Activated CD8-positive, alpha-beta T cell treated with anti-CD3 and anti-CD28 coated beads, Interleukin-2, amount 10 ng/mL, durations not matched to agents 7 days and 5 days (primary cell): ENCODE results near the gene MRTO4. TPM values are rescaled to one million over a fixed set of nuclear protein-coding genes. Genes with fewer than 3 reads are reported as not detected.
"Not testable (repeated sequence)": the region's sequence is repeated elsewhere in the genome, so short reads cannot be mapped to it uniquely, and the experiment has no call there.

Experiments used
- ATAC-seq: fragments of 150-1000 bp; cut with Tn5 transposase; one replicate; pipeline ENCODE4 v1.10.0; 2021; ENCODE audit warnings: moderate library complexity
- CTCF ChIA-PET: fragments of 350-600 bp; sonication (Branson Sonifier 250); formaldehyde crosslinking; loops from one replicate; lab custom pipeline; 2021; ENCODE audit warnings: antibody characterized with exemption; lab: Charles Lee
- POLR2A ChIA-PET: fragments of 350-600 bp; sonication (Branson Sonifier 250); formaldehyde crosslinking; loops from one replicate; lab custom pipeline; 2021; ENCODE audit warnings: antibody characterized with exemption; lab: Charles Lee
- DNase-seq: peaks from one replicate; pipeline ENCODE4 v3.0.0-alpha.2; 2020
- H3K27ac Mint-ChIP-seq: one replicate; pipeline ENCODE4 v1.8.0; 2021; ENCODE audit warnings: mild to moderate bottlenecking, mixed read lengths
- H3K27me3 Mint-ChIP-seq: one replicate; pipeline ENCODE4 v1.8.0; 2021; ENCODE audit warnings: low read depth, mixed read lengths
- H3K36me3 Mint-ChIP-seq: one replicate; pipeline ENCODE4 v1.8.0; 2021; ENCODE audit warnings: low read depth, mixed read lengths
- H3K4me1 Mint-ChIP-seq: one replicate; pipeline ENCODE4 v1.8.0; 2021; ENCODE audit warnings: low read depth, mixed read lengths
- H3K4me3 Mint-ChIP-seq: one replicate; pipeline ENCODE4 v1.8.0; 2021; ENCODE audit warnings: mild to moderate bottlenecking, mixed read lengths
- H3K9me3 Mint-ChIP-seq: one replicate; pipeline ENCODE4 v1.8.0; 2022; ENCODE audit warnings: mixed read lengths; ENCODE audit not compliant: insufficient read depth
- total RNA-seq, 2 experiments: library from RNA; stranded (reverse); gene quantifications; one replicate each; pipeline ENCODE4 v1.2.3, GENCODE V29; 2021

Gene MRTO4
- total RNA-seq, 2 experiments from 2014 or later = 43.5 to 44.4 TPM

DNA sequence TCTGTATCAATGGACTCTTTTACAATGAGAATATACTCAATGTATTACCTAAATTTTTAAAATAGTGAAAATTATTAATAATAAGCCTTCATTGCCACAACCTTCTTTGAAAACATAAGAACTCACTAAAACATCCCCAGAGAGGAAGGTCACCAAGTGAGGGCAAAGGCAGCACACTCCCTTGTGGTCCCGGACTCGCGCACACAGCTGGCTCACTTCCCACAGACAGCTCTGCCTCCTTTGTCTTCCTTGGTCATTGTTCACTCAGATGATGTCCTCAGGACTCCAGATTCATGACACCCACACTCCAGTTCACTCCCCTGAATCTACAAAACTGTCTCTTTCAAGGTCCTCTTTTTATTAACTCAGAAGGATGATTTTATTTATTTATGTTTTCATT is 22.4 kb upstream of the MRTO4 start:
- CTCF ChIA-PET = interaction anchor here (1.4 kb wide), 1 partner anchor 10 kb away, joined by 3 read pairs; no protein-coding TSS in a partner anchor
- Mint-ChIP-seq H3K27me3 (no peaks in the 10 kb centered on the region), H3K36me3 (peaks cover 49% of the 10 kb centered on the region), H3K4me1 (no peaks in the 10 kb centered on the region), H3K27ac (peak overlapping the region; percentile 28), H3K4me3 (no peak overlapping the region), H3K9me3 (no peaks in the 10 kb centered on the region)
- POLR2A ChIA-PET = no interaction called here
- no peak for DNase-seq
- ATAC-seq = no peak

GRCh38 chr1:19229828-19230325 is 21.7 kb upstream of the MRTO4 start:
- peaks cover 43% of the 10 kb centered on the region for H3K36me3 Mint-ChIP-seq
- no peaks in the 10 kb centered on the region for H3K9me3 Mint-ChIP-seq
- ChIA-PET CTCF (interaction anchor here (1.4 kb wide), 1 partner anchor 9 kb away, joined by 3 read pairs; no protein-coding TSS in a partner anchor), POLR2A (no interaction called here)
- ATAC-seq (no peak), DNase-seq (no peak)
- H3K4me3 Mint-ChIP-seq = no peak overlapping the region
- H3K27ac Mint-ChIP-seq = no peak overlapping the region
- H3K4me1 Mint-ChIP-seq = no peaks in the 10 kb centered on the region
- H3K27me3 Mint-ChIP-seq = no peaks in the 10 kb centered on the region

DNA sequence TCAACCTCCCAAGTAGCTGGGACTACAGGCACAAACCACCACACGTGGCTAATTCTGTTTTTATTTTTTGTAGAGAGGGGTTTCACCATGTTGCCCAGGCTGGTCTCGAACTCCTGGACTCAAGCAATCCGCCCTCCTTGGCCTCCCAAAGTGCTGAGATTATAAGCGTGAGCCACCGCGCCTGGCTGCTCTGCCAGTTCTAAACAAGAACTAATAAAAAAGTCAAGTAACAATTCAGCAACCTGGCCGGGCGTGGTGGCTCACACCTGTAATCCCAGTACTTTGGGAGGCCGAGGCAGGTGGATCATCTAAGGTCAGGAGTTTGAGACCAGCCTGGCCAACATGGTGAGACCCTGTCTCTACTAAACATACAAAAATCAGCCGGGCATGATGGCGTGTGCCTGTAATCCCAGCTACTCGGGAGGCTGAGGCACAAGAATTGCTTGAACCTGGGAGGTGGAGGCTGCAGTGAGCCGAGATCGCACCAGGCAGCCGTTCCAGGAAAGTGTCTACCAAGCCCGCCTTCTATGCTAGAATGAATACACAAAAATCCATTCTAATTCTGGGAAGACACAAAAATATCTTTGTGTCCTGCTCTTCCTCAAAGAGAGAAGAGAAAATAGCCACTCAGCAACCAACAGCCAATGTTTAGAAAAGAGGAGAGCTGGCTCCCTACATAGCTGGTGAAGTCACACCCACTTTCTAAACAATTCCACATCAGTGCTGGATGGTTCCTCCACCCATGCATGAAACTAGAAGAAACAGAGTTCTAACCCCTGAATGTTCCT is 19.7 kb upstream of the MRTO4 start:
- DNase-seq, H3K4me3 Mint-ChIP-seq, H3K9me3 Mint-ChIP-seq, H3K27ac Mint-ChIP-seq, ATAC-seq, H3K27me3 Mint-ChIP-seq, H3K4me1 Mint-ChIP-seq, POLR2A ChIA-PET: not testable (repeated sequence)
- CTCF ChIA-PET = interaction anchor here (1.1 to 2.6 kb wide), 6 partner anchors 9 to 325 kb away, joined by 3 to 9 read pairs (median 3); no protein-coding TSS in a partner anchor
- H3K36me3 Mint-ChIP-seq = peaks cover 36% of the 10 kb centered on the region

DNA sequence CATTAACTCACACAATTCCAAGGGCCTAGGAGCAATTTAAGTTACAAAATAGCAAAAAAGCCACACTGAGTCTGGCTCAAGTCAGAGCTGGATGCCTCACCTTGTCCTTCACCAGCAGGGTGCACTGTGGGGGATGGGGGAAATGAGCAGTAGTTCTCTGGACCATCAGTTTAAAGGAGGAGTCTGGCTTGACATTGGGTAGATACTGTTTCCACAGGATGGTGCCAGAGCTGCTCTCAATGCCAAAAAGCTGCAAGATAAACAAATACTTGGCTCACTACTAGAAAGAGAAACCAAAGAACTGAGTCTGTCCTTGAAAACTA is 19.1 kb upstream of the MRTO4 start:
- Mint-ChIP-seq H3K27ac (no peak overlapping the region), H3K36me3 (peaks cover 35% of the 10 kb centered on the region), H3K9me3 (no peaks in the 10 kb centered on the region), H3K27me3 (no peaks in the 10 kb centered on the region), H3K4me1 (no peaks in the 10 kb centered on the region), H3K4me3 (no peak overlapping the region)
- POLR2A ChIA-PET = interaction anchor here (2.4 kb wide), 1 partner anchor 21 kb away, joined by 10 read pairs; no protein-coding TSS in a partner anchor
- ATAC-seq = no peak
- no peak for DNase-seq
- CTCF ChIA-PET = interaction anchor here (1.1 to 2.6 kb wide), 5 partner anchors 8 to 326 kb away, joined by 3 to 9 read pairs (median 3); no protein-coding TSS in a partner anchor

DNA sequence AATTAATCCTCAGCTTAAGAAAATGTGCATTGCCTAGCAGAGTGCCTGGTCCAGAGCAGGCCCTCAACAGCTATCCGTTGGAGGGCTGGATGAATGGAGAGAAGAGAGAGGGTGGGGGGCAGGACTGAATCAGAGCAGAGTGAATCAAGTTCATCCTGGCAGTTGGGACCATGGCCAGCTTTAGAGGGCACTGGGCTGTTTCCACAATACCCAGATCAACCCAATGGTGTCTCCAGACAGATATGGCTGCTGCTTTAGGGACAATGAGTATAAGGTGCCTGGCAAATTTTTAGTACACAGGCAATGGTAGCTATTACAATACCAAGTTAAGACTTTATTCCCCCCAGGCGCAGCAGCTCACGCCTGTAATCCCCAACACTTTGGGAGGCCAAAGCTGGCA is 17.4 kb upstream of the MRTO4 start:
- ATAC-seq (no peak), DNase-seq (no peak)
- Mint-ChIP-seq H3K9me3 (no peaks in the 10 kb centered on the region), H3K4me1 (no peaks in the 10 kb centered on the region), H3K27ac (no peak overlapping the region), H3K4me3 (no peak overlapping the region), H3K27me3 (no peaks in the 10 kb centered on the region), H3K36me3 (peaks cover 34% of the 10 kb centered on the region)
- POLR2A ChIA-PET = interaction anchor here (2.4 kb wide), 1 partner anchor 23 kb away, joined by 10 read pairs; no protein-coding TSS in a partner anchor
- CTCF ChIA-PET = interaction anchor here (1.0 to 2.3 kb wide), 2 partner anchors 350 to 637 kb away, joined by 3 to 6 read pairs; no protein-coding TSS in a partner anchor

DNA sequence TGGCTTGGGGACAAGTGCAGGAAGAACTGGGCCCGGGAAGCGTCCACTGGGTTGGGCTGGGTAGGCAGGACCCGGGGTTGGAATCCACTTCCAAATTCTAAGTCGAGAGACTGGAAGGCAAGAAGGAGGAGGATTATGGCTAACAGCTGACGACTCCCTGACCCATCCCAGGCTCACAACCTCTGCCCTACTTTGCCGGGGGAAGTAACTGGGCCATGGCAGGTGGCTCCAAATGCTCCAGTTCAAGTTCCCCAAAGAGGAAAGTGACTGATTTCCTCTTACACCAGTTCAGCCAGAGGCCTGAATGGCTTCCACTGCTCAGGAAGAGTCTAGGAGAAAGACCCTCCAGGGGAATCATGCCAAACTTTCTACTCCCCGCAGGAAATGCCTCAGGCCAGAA is 11.7 kb upstream of the MRTO4 start:
- no peak overlapping the region for H3K27ac Mint-ChIP-seq

DNA sequence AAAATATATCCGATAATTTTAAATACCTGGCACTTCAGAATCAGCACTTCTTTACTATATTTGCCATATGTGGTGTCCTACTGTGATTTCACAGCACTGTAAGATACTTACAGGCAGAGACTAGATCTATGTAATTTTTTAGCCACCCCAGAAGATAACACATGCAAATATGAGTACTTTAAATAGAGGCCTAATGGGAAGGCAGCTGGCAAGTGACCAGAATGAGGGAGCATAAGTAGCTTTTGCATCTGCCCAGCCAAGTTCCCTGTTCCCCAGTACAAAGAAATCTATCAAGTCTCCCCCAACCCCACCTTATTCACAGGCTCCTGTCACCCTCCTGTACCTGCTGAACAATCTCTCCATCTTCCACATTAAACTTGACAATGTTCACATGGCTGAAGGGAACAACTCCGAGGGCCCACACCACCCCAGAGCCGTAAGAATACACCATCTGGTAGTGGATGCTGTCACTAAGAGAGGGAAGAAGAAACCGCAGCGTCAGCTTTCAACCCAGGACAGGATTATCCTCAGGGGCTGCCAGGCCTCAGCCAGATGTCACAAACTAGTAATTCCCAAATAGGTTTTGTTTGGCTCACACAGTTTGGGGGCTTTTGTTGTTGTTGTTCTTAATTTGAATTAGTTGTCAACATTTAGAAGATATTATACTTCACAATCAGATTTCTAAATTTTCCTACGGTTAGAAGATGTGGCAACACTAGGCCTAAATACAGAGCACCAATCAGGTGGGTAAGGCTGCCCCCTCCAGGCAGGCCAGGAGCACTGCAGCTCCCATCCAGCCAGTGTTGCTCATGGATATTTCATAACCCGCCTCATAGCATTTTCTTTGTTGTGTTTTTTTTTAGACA is 10.7 kb upstream of the MRTO4 start:
- no peak overlapping the region for H3K4me3 Mint-ChIP-seq
- CTCF ChIA-PET = interaction anchor here (0.6 to 3.5 kb wide), 25 partner anchors 9 to 419 kb away, joined by 3 to 27 read pairs (median 5); partner anchors contain the start of genes EMC1 and MRTO4
- peaks cover 54% of the 10 kb centered on the region for H3K36me3 Mint-ChIP-seq
- no peaks in the 10 kb centered on the region for H3K4me1 Mint-ChIP-seq
- peak; percentile 72 for DNase-seq
- peak overlapping the region; percentile 30 for H3K27ac Mint-ChIP-seq
- POLR2A ChIA-PET = interaction anchor here (1.0 to 1.1 kb wide), 2 partner anchors 11 to 30 kb away, joined by 3 to 4 read pairs; partner anchors contain the start of genes EMC1 and MRTO4
- no peaks in the 10 kb centered on the region for H3K9me3 Mint-ChIP-seq
- ATAC-seq = peak; percentile 85
- H3K27me3 Mint-ChIP-seq = no peaks in the 10 kb centered on the region

More for the DNA sequence above, 11.7 kb upstream of the MRTO4 start:
- ATAC-seq (no peak), DNase-seq (no peak)
- H3K36me3 Mint-ChIP-seq = peaks cover 55% of the 10 kb centered on the region
- CTCF ChIA-PET = interaction anchor here (0.6 to 3.5 kb wide), 11 partner anchors 8 to 165 kb away, joined by 3 to 27 read pairs (median 4); no protein-coding TSS in a partner anchor
- H3K9me3 Mint-ChIP-seq = no peaks in the 10 kb centered on the region
- POLR2A ChIA-PET = no interaction called here
- no peak overlapping the region for H3K4me3 Mint-ChIP-seq
- no peaks in the 10 kb centered on the region for H3K27me3 Mint-ChIP-seq
- no peaks in the 10 kb centered on the region for H3K4me1 Mint-ChIP-seq

DNA sequence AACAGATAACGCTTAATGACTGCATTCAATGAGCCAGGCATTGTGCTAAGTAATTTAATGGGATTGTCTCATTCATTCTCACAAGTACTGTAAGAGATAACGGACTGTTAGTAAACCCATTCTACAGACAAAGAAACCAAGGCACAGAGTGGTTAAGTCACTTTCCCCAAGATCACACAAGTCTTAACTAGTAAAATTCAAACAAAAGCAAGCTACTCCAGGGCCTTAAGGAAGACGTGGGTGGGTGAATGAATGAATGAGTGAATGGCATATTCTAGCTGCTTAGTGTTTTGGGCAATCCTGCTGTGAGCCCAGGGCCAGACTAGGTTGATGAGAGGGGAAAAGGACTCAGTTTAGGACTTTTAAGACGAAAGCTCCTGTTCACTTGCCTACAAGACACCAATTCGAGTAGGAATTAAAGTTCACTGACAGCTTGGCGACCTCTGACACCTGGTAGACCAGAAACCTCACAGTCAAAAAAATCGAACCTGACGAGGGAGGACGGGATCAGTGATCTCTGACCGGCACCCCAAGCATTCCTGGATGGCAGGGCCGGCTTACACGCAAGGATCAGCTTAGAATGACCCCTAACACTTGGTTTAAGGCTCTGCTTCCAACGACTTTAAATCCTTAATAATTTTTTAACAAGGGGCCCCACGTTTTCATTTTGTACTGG is 838 bp upstream of the MRTO4 start:
- Mint-ChIP-seq H3K27ac (peak overlapping the region; percentile 98), H3K9me3 (no peaks in the 10 kb centered on the region), H3K36me3 (peaks cover 3% of the 10 kb centered on the region), H3K27me3 (no peaks in the 10 kb centered on the region), H3K4me3 (peak overlapping the region; percentile 97), H3K4me1 (peaks cover 22% of the 10 kb centered on the region)
- CTCF ChIA-PET = interaction anchor here (0.9 to 1.7 kb wide), 8 partner anchors 10 to 411 kb away, joined by 3 to 10 read pairs (median 4); no protein-coding TSS in a partner anchor
- POLR2A ChIA-PET = interaction anchor here (0.6 to 1.3 kb wide), 3 partner anchors 13 to 42 kb away, joined by 3 to 4 read pairs (median 3); no protein-coding TSS in a partner anchor
- ATAC-seq (no peak), DNase-seq (peak; percentile 35)

- Mint-ChIP-seq H3K27ac (no peak overlapping the region), H3K27me3 (no peaks in the 10 kb centered on the region), H3K4me1 (peaks cover 22% of the 10 kb centered on the region), H3K9me3 (no peaks in the 10 kb centered on the region), H3K4me3 (no peak overlapping the region), H3K36me3 (peaks cover 18% of the 10 kb centered on the region)
- CTCF ChIA-PET = interaction anchor here (0.8 to 0.9 kb wide), 2 partner anchors 14 to 74 kb away, joined by 3 read pairs; no protein-coding TSS in a partner anchor
- POLR2A ChIA-PET = no interaction called here
- no peak for DNase-seq
- ATAC-seq = no peak
These were observed 2.8 kb downstream of the MRTO4 start for GRCh38 chr1:19254416-19254815.

DNA sequence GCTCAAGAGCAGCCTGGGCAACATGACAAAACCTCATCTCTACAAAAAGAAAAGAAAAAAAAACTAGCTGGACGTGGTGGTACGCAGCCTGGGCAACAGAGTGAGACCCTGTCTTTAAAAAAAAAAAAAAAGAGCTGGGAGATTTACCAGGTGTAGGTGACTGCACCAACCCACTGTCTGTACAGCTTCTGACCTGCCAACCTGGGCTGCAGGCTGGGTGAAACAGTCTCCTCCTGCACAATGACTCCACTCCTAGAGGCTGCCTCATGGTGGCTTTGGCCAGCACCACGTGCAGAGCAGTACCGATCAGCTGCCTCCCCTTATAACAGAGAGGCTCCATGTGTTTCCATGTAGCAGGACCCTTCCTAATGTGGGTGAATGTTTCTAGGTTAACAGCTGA is 3.7 kb downstream of the MRTO4 start:
- H3K27ac Mint-ChIP-seq = no peak overlapping the region
- CTCF ChIA-PET = interaction anchor here (0.8 kb wide), 1 partner anchor 15 kb away, joined by 3 read pairs; no protein-coding TSS in a partner anchor

More for the DNA sequence above, 3.7 kb downstream of the MRTO4 start:
- DNase-seq (no peak), ATAC-seq (no peak)
- Mint-ChIP-seq H3K36me3 (peaks cover 21% of the 10 kb centered on the region), H3K27me3 (no peaks in the 10 kb centered on the region), H3K4me3 (no peak overlapping the region), H3K4me1 (peaks cover 20% of the 10 kb centered on the region), H3K9me3 (no peaks in the 10 kb centered on the region)
- POLR2A ChIA-PET = no interaction called here
